Erythroblast (primary cell): Measurements from ENCODE around the gene TRAFD1.

Experiments
- GATA1 ChIP-seq: IDR thresholded peaks from 2 replicates; pipeline ENCODE4 v1.6.1; 2011; ENCODE audit warnings: low read depth, mild to moderate bottlenecking, control low read depth, low read length, moderate library complexity
- POLR2A ChIP-seq: IDR thresholded peaks from 2 replicates; pipeline ENCODE4 v1.6.1; 2011; ENCODE audit warnings: mild to moderate bottlenecking, low read length

DNA sequence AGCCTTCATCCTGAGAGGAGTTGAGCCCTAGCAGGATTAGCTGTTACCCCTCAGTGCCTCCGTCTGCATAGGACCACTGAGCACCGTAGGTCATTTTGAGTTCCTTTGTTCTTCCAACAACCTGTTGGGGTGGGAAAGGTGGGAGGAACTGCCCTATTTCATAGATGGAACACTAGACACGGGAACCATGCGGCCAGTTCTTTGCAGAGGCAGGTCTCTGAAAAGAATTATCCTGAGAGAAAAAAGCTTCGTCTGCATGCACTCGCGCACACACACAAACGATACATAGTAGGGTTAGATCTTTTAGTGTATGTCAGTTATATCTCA is 28.5 kb downstream of the TRAFD1 start:
- no peak for TF ChIP-seq GATA1
- TF ChIP-seq POLR2A, result no peak
